Calu3 (cell line): ENCODE measurements around the gene NAPSA. TPM values are rescaled to one million over a fixed set of nuclear protein-coding genes. Genes with fewer than 3 reads are reported as not detected.

Source experiments
- BruUV-seq: library from RNA; stranded (reverse); fragments of 400-500 nt; replicated peaks from 2 replicates; lab custom pipeline; 2021; lab: Mats Ljungman, UMichigan
- CTCF ChIA-PET: fragments of 300-600 bp; sonication (Branson Sonifier 250); formaldehyde crosslinking; loops from one replicate; lab custom pipeline; 2022; ENCODE audit warnings: antibody characterized with exemption; lab: Charles Lee
- DNase-seq: peaks from one replicate; pipeline ENCODE4 v3.0.0; 2022
- H3K27ac Mint-ChIP-seq: one replicate; pipeline ENCODE4 v1.8.0; 2022; ENCODE audit warnings: mixed read lengths; ENCODE audit not compliant: unreplicated experiment
- H3K27me3 Mint-ChIP-seq: one replicate; pipeline ENCODE4 v1.8.0; 2022; ENCODE audit warnings: mixed read lengths; ENCODE audit not compliant: unreplicated experiment
- H3K36me3 Mint-ChIP-seq: one replicate; pipeline ENCODE4 v1.8.0; 2022; ENCODE audit warnings: mild to moderate bottlenecking, moderate library complexity, mixed read lengths; ENCODE audit not compliant: insufficient read depth, unreplicated experiment
- H3K4me1 Mint-ChIP-seq: one replicate; pipeline ENCODE4 v1.8.0; 2022; ENCODE audit warnings: mild to moderate bottlenecking, low read depth, mixed read lengths; ENCODE audit not compliant: unreplicated experiment
- H3K4me3 Mint-ChIP-seq: one replicate; pipeline ENCODE4 v1.8.0; 2022; ENCODE audit warnings: mild to moderate bottlenecking, low read depth, moderate library complexity, mixed read lengths; ENCODE audit not compliant: unreplicated experiment
- H3K9me3 Mint-ChIP-seq: one replicate; pipeline ENCODE4 v1.8.0; 2022; ENCODE audit warnings: low read depth, mixed read lengths; ENCODE audit not compliant: unreplicated experiment
- intact Hi-C: fragments of 100-400 bp; cut with micrococcal nuclease; formaldehyde crosslinking; loops from one replicate; pipeline ENCODE4 v1.10.0; 2022; ENCODE audit not compliant: unreplicated experiment
- total RNA-seq: library from RNA; stranded (reverse); gene quantifications from 2 replicates; pipeline ENCODE4 v1.2.3, GENCODE V29; 2022
- TF ChIP-seq, protein P1 (sequence below): fragments of 200-600 bp; IDR thresholded peaks from one replicate; pipeline ENCODE4 v1.8.0; 2022; ENCODE audit warnings: antibody characterized with exemption; ENCODE audit not compliant: unreplicated experiment

The NAPSA gene
- total RNA-seq, 1 experiment from 2014 or later: 1.9 TPM

- H3K27me3 Mint-ChIP-seq: no peaks in the 10 kb centered on the region
- intact Hi-C loops: no loop called here
- H3K27ac Mint-ChIP-seq: no peak overlapping the region
- no peak for DNase-seq
- CTCF ChIA-PET: no interaction called here
- no peaks in the 10 kb centered on the region for H3K9me3 Mint-ChIP-seq
- no peak overlapping the region for H3K4me3 Mint-ChIP-seq
- H3K36me3 Mint-ChIP-seq: peaks cover 67% of the 10 kb centered on the region
- TF ChIP-seq, protein P1, sequence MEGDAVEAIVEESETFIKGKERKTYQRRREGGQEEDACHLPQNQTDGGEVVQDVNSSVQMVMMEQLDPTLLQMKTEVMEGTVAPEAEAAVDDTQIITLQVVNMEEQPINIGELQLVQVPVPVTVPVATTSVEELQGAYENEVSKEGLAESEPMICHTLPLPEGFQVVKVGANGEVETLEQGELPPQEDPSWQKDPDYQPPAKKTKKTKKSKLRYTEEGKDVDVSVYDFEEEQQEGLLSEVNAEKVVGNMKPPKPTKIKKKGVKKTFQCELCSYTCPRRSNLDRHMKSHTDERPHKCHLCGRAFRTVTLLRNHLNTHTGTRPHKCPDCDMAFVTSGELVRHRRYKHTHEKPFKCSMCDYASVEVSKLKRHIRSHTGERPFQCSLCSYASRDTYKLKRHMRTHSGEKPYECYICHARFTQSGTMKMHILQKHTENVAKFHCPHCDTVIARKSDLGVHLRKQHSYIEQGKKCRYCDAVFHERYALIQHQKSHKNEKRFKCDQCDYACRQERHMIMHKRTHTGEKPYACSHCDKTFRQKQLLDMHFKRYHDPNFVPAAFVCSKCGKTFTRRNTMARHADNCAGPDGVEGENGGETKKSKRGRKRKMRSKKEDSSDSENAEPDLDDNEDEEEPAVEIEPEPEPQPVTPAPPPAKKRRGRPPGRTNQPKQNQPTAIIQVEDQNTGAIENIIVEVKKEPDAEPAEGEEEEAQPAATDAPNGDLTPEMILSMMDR: no peak
- BruUV-seq: no TSS peak
- H3K4me1 Mint-ChIP-seq: peaks cover 32% of the 10 kb centered on the region
Observed at GRCh38 chr19:50379602-50380001, 14.2 kb upstream of the NAPSA start.

DNA sequence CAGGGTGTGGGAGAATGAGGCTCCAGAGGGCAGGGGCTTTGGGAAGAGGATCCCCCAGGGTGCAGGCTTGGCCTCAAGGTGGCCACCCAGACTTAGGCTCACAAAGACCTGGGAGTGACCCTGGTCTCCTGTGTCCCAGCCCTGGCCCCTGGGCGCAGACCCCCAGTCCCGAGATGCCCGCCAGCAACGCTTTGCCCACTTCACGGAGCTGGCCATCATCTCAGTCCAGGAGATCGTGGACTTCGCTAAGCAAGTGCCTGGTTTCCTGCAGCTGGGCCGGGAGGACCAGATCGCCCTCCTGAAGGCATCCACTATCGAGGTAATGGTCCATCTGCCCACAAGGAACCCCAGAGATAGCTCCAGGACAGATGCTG is 13.4 kb upstream of the NAPSA start:
- DNase-seq: no peak
- TF ChIP-seq, protein P1: no peak
- H3K9me3 Mint-ChIP-seq: no peaks in the 10 kb centered on the region
- H3K27ac Mint-ChIP-seq: no peak overlapping the region
- H3K27me3 Mint-ChIP-seq: no peaks in the 10 kb centered on the region
- peaks cover 60% of the 10 kb centered on the region for H3K36me3 Mint-ChIP-seq
- intact Hi-C loops: no loop called here
- H3K4me3 Mint-ChIP-seq: no peak overlapping the region
- CTCF ChIA-PET: no interaction called here
- BruUV-seq: no TSS peak
- peaks cover 25% of the 10 kb centered on the region for H3K4me1 Mint-ChIP-seq

DNA sequence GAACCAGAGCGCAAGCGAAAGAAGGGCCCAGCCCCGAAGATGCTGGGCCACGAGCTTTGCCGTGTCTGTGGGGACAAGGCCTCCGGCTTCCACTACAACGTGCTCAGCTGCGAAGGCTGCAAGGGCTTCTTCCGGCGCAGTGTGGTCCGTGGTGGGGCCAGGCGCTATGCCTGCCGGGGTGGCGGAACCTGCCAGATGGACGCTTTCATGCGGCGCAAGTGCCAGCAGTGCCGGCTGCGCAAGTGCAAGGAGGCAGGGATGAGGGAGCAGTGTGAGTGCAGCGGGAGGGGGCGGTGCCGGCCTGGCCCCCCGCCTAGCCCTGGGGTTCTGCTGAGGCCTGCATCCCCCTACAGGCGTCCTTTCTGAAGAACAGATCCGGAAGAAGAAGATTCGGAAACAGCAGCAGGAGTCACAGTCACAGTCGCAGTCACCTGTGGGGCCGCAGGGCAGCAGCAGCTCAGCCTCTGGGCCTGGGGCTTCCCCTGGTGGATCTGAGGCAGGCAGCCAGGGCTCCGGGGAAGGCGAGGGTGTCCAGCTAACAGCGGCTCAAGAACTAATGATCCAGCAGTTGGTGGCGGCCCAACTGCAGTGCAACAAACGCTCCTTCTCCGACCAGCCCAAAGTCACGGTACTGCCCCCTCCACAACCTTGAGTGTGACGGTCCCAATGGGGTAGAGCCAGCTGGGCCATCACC is 12.9 kb upstream of the NAPSA start:
- Mint-ChIP-seq H3K9me3 (no peaks in the 10 kb centered on the region), H3K36me3 (peaks cover 54% of the 10 kb centered on the region), H3K4me1 (peaks cover 19% of the 10 kb centered on the region), H3K4me3 (peak overlapping the region; percentile 93), H3K27me3 (no peaks in the 10 kb centered on the region), H3K27ac (peak overlapping the region; percentile 99)
- BruUV-seq: no TSS peak
- TF ChIP-seq, protein P1: no peak
- CTCF ChIA-PET: no interaction called here
- no peak for DNase-seq
- intact Hi-C loops: no loop called here

DNA sequence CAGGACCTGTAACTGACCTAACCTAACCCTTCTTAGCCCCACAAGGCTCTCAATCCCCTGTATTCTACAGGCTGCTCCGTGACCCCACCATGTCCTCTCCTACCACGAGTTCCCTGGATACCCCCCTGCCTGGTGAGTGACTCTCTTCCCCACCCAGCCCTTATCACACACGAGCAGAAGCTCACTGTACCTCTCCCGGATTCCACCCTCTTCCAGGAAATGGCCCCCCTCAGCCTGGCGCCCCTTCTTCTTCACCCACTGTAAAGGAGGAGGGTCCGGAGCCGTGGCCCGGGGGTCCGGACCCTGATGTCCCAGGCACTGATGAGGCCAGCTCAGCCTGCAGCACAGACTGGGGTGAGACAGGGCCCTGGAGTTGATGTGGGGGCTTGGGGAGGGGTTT is 12.1 kb upstream of the NAPSA start:
- TF ChIP-seq, protein P1: no peak

More for the DNA sequence above, 12.1 kb upstream of the NAPSA start:
- CTCF ChIA-PET: no interaction called here
- DNase-seq: no peak
- Mint-ChIP-seq H3K9me3 (no peaks in the 10 kb centered on the region), H3K4me3 (peak overlapping the region; percentile 93), H3K36me3 (peaks cover 46% of the 10 kb centered on the region), H3K4me1 (peaks cover 15% of the 10 kb centered on the region), H3K27me3 (no peaks in the 10 kb centered on the region), H3K27ac (peak overlapping the region; percentile 99)
- intact Hi-C loops: no loop called here
- BruUV-seq: no TSS peak
